HG02970 (cell line): Measurements from ENCODE around the gene CACNA2D4.

Source experiments
- ATAC-seq: cut with Tn5 transposase; IDR thresholded peaks from one replicate; pipeline ENCODE4 v1.9.1; 2021; ENCODE audit warnings: mild to moderate bottlenecking, moderate library complexity, moderate number of reproducible peaks; ENCODE audit not compliant: unreplicated experiment, low FRiP score

The CACNA2D4 gene

DNA sequence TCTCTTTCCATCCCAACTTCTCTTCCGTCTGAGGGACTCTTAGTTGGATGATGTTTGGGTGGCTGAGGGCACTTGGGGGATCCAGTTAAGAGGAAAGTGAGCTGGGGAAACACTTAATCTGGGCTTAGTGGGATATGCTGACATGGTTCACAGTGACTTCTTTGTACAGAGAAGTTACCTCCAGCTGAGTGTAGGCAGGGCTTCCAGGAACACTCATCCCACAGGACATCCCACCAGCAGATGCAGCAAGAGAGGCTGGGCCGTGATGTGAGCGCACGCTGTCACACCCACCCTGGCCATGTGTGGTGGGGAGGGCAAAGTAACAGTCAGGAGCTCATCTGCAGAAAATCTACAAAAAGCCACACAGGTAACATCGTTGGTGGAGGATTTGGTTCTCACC lies 832 bp upstream of the CACNA2D4 start:
- no peak for ATAC-seq

DNA sequence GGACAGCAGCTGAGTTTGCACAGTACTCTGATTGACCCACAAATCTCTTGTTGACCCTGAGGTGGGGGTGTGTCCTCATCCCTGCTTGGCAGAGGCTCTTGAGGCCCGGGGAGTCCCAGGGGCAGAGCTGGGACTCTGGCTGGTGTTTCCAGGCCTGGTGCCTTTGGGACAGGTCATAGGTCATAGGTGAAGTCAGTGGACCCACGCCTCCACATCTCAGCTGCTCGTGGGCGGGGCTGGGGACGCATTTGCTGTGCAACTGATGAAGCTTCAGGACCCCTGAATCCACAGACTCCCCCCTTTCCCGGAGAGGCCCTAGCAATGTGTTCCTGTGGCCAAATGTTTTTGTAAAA lies 408 bp upstream of the CACNA2D4 start:
- no peak for ATAC-seq

DNA sequence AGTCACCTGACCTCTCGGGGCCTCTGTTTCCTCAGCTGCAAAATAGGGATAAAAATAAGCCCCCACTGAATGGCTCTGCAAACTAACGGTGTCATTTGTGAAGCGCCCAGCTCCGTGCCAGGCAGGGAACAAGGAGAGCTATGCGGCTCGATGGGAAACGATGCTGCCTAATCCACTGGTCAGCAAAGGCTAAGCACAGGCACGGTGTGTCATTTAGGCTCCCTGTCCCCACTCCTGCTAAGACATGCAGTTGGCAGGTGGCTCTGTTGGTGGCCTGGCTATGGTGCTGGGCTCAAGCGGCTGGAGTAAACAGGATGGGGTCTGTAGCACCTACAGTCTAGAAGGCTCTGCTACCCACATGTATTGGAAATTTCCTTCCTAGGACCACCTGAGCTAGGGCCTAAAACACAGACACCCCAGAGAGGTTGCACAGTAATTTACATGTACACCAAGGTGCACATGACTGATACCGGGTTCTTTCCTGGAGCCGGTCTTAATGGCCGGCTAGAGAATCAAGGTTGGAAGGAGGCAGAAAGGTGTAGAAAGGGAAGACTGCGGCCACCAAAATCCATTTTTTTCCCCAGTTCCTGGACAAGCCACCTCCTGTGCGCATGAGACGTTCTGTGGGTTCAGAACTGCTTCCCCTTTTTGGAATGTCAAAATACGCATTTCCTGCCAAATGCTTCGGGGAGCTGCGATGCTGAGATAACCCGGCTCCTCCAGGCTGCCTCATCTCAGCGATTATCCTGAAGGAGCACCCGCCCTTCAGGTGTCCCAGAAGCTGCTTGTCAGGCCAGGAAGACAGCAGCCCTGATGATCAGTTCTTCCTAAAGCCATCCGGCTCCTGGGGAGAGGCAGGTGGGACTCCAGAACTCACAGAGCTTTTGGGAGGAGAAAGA lies 1.0 kb downstream of the CACNA2D4 start:
- no peak for ATAC-seq

DNA sequence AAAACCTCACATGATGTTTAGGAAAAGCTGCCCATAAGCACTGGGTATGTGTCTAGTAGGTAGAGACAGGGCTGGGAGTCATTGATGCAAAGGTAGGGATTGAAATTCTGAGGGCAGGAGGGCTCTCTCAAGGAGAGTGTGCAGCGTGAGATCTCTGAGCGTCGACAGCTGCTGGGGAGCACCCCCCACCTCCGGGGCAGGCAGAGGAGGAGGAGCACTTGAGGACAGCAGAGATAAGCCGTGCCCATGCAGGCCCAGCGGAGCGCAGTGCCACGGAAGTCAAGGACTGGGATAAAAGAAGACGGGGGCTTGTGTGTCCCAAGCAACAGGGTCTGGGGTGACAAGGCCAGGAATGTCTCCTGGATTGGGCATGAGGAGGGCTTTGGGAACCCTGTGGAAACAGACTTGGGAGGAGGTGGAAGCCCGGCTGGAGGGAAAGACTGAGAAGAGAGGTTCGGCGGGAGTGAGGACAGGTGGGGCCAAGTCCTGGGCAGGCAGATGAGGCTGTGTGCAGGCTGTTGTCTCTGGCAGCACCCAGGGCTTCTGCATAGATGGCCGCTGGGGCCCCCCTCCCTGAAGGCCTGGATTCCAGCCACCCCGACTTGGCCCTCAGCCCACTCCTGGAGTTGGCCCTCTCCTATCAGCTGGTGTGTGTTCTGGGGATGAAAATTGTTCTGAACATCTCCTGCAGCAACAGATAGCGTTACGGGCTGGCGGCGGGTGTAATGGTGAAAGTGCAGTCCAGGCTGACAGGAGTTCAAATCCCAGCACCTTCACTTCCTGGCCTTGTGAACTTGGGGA lies 1.9 kb downstream of the CACNA2D4 start:
- no peak for ATAC-seq

DNA sequence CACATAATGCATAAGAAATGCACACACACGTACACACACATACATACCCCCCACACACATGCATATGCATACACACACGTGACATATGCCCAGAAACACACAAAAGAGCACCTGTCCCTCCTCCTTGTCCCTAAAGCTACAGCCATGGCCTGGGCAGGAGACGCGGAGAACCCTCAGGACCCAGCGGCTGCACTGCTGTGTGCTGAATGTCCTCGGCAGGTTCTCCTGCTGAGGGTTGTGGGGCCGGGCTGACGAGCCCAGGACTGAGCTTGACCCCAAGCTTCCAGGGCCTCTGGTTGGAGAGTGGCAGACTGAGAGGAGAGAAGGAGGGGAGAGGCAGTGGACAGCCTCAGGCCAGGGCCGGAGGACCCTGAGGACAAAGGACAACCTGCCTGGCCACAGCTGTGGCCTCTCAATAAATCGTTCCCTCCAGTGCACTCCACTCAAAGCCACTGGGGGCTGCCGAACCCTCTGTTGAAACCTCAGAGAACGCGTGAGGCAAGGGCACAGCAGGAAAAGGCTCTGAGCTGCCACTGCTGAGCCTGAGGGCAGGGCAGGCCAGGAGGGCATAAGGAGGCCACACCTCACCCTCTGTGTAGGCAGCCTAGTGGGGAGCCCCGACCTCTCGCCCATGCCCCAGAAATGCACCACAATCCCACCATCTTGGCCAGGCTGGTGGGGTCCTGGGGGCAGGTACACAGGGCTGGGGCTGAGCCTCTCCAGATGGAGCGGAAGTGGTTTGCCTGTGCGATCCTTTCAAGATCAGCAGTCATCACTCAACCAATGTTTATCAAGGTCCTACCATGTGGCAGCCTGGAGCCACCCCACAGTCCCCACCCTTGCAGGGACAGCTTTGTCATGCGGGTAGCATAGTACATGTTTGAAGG lies 3.1 kb downstream of the CACNA2D4 start:
- no peak for ATAC-seq

DNA sequence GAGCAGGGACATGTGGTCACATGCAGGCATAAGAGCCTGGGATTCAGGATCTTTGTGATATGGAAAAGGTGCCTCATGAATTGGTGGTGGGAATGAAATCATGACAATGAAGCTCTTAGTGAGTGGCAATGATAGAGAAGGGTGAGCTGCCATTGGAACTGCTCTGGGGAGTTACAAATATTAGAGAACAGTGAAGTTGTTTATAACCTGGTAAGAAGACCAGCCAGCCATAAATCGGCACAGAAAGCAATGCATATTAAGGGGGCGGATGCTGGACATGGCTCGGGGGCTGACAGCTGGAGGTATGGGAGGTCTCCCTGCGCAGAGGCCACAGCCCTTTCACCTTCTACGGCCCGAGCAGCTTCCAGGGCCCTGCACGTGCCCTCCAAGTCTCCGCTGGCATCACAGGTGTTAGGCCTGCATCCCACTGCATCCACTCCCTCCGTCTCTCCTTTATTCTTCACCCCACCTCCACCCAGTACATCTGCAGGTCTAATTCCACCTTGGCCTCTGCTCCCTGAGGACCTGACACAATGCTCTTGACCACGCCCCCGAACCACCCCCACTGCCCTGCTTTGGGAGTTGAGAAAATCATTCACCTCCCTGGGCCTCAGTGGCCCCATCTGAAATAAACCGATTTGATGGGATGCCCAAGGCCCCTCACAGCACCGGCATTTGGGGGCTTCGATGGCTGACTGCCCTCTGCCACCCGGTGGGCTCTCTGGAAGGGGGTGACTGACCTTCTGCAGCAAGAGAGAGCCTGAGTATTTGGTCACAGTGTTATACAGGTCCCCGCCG lies 4.1 kb downstream of the CACNA2D4 start:
- no peak for ATAC-seq

DNA sequence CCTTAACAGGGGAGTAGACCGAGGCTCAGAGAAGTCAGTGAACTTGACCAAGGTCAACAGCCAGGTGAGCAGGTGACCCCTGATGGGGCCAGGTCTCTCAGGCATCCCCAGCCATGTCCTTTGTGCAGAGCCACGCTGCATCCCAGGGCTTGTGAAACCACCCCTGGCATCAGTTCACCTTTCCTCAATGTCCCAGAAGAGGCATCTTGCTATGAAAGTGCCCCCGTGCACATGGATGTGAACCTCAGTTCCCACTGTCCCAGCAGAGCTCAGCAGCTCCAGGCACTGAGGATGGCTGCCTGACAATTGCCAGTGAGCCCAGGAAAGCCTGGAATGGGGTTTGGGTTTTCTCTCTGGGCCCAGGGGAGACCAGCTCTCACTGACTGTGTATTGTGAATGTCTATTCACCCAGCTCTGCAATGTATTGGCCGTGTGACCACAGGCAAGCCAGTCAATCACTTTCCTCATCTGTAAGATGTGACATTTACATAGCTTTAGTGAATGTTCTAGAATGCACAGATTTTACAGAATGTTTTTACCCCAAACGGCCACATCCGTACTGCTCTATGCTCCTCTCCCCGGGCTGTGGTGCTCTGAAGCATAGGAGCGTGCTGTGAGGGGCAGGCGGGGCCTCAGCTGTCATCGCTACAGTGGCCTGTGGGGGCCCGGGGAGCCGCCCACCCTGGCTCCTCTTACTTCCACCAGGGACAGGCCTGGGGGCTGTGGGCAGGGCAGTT lies 4.9 kb downstream of the CACNA2D4 start:
- ATAC-seq: no peak

DNA sequence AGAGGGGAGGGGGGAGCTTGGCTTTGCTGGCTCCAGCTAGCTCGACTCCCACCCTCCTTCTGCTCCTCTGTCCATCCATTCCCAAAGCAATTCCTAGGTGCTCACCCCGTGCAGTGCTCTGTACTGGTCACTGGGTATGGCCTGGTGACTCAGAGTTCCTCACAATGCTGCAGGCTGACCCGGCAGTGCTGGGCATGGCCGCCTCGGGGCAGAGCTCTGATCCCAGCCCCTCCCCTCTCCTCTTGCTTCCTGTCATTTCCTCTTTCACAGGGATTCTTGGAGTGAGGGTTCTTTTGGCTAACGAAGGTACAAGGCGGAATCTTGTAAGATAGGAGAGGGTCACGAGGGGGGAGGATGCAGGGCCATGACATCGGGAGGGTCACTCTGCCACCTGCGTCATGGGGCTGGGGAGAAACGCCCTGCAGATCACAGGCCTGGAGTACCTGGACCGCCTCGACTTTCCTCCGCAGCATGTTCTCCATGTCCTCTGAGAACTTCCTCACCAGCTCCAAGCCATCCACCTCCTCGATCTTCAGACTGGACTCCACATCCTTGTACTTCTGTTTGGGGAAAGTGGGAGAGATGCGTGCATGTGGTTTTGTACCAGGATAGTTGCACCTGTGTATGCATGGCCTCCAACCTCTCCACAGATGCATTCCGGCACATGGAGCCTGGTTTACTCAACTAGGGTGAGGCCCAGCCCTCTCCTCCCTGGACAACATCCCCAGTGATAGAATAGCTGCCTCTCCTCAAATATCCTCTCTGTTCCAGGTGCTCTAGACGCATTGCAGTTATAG lies 5.7 kb downstream of the CACNA2D4 start:
- no peak for ATAC-seq

DNA sequence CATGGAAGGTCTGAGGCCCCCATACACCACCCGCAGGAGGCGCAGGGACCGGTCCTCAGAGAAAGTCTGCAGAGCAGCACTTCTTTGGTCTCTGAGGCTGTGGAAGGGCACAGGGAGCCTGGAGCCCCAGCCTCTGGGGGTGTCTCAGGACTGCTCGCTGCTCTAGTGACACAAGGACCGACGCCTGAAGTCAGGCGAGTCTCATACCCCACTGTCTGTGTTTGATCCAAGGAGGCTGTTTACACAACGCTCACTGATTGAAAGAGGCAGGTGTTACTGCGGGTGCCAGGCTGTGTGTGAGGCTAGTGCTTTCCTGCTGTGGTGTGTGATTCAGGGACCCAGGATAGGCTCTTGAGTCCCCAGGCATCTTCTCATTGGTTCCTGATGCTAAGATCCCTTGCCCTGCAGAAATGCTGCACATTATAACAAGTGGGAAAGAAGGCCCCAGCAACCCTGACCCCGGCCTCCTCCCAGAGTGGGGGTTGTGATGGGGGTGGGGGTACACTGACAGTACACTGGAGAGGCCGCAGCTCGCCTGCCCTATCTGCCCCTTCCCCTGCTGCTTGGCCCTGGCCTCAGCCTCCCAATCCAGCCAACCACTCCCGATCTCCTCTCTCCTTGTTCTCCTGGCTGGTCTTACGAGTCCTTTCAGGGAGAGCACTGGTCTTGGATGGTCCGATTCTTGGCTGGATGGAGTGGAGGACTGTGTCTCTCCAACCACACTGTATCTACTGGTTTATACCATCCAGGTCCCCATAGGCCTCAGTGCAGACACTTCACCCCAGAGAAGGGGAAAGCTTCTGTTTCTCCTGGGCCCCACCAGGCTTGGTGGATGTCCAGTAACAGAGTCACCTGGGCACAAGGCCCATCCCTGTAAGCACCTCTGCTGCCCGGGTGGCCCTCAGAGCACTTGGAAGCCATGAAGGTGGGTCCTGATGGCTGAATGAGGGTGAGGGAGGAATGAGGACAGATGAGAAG lies 6.6 kb downstream of the CACNA2D4 start:
- ATAC-seq: no peak

DNA sequence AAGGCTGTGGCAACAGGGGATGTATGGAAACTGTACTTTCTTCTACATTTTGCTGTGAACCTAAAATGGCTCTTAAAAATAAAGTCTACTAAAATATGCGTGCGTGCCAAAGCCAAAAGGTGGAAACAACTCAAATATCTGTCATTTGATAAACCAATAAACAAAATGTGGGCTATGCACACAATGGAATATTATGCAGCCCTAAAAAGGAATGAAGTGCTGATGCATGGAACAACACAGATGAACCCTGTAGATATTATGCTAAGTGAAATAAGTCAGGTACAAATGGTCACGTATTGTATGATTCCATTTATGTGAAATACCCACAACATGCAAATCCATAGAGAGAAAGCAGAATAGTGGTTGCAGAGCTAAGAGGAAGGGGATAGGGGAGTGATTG lies 8.0 kb downstream of the CACNA2D4 start:
- ATAC-seq: no peak

DNA sequence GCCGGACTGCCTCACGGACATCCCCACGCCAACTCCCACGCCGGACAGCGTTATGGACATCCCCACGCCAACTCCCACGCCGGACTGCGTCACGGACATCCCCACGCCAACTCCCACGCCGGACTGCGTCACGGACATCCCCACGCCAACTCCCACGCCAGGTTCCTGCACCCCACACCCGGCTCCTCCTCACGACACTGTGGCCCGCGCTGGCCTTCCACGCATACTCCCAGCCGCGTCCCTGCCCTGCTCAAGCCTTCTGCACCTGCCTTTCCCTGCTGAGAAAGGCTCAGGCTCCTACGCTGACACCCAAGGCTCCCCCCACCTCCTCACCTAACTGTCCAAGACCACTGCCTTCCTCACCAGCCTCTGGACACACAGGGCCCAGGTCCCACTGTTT lies 9.7 kb downstream of the CACNA2D4 start:
- ATAC-seq: no peak

DNA sequence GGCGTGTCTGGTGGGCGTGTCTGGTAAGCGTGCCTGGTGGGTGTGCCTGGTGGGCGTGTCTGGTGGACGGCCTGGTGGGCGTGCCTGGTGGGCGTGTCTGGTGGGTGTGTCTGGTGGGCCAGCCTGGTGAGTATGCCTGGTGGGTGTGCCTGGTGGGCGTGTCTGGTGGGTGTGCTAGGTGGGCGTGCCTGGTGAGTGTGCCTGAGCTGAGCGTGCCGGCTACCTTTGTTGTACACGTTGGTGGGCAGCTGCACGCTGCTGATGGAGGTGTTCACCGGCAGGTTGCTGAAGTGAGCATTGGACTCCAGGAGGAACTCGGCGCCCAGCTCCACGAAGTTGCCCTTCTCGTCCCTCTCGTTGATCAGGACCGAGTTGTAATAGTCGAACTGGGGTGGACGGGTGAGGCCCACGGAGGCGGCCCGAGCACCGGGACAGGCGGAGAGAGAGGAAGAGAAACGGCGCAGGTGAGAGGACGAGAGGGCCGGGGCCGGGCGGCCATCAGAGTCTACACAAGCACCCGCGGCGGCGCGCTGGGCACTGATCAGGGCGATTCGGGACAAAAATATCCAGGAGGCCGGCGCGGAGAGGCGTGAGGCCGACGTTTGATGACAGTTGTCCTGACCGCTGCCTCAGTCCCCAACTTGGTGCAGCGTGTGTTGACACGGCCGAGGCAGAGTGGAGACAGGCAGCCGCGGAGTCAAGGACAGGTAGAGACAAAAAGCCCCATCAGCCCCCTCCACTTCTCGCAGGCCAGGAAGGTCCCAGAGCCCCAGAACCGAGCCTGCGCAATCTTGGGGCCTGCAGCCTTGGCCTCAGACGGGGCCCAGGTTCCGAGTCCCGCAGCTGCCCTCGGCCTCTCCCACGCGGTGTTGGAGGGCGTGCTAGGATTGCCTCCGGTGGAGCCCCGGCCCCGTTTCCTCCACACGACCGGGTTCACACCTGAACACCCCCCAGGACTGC lies 10.5 kb downstream of the CACNA2D4 start:
- no peak for ATAC-seq

DNA sequence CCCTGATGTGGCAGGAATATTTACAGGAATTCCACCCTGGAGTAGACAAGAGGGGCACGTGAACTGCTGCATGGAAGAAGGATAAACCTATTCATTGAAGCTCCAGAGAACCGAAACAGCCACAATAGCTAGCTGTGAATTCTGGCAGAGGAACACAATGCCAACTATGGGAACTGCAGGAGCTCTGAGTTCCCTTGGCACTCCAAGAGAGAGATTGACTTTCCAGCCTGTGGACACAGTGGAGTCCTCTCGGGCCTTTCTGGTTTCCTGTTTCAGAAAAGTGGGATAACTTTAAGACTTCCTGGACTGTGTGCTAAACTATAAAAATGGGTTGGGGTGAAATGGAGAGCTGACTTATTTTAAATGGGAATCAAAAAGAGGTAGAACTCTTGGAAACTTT lies 11.9 kb downstream of the CACNA2D4 start:
- ATAC-seq: no peak

DNA sequence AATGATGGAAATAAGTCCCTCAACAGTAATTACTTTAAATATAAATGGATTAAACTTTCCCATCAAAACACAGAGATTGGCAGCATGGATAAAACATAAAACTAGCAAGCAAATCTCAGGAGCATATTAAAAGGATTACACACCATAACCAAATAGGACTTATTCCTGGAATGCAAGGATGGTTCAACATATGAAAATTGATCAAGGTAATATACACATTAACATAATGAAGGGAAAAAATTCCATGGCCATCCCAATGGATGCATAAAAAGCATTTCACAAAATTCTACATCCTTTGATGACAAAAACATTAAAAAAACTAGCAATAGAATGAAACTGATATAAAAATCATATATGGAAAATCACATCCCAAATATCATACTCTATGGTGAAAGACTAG lies 13.6 kb downstream of the CACNA2D4 start:
- no peak for ATAC-seq

DNA sequence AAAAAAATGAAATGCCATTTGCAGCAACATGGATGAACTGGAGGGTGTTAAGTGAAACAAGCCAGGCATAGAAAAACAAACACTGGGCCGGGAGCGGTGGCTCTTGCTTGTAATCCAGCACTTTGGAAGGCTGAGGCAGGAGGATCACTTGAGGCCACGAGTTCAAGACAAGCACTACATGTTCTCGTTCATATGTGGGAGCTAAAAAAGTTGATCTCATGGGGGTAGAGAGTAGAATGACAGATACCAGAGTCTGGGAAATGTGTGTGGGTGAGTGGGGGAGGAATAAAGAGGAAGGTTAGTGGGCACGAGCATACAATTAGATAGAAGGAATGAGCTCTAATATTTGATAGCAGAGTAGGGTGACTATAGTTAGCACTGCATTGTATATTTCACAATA lies 21.5 kb downstream of the CACNA2D4 start:
- no peak for ATAC-seq

DNA sequence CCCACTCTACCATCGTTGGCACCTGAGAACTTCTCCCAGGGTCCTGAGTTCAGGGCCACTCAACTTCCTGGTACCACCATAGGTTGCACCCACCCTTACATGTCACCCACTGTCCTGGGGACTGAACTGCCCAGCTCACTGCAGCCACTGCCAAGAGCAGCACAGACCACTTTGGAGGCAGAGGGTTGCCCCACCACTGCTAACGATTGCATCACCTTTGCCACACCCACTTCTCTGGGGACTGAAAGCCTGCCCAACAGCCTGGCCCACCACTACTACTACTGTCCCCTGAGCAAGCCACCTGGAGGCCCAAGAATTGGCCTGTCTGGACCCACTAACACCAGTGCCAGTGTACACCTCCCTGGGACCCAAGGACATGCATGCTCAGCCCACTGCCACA lies 27.6 kb downstream of the CACNA2D4 start:
- ATAC-seq: no peak
